ENCODE results near the gene THADA. TPM values are rescaled to one million over a fixed set of nuclear protein-coding genes. Genes with fewer than 3 reads are reported as not detected.

Gene THADA
- total and polyA plus RNA-seq, 2 donors (not counting 3 experiments of a cell fraction or from before 2014, with no cell fraction given): 22.6 to 25.3 TPM

GRCh38 chr2:43313642-43314017 lies 282.2 kb downstream of the THADA start:
- H2AFZ ChIP-seq (ENCODE audit: low read depth, low read length): no peak overlapping the region
- no peaks in the 10 kb centered on the region for H3K9me1 ChIP-seq (replicated peaks; ENCODE audit: control insufficient read depth, extremely low read depth, insufficient read depth, low read length)
- intact Hi-C loops (cut with micrococcal nuclease) (no loop called here), dilution Hi-C loops (cut with MboI; ENCODE audit: extremely low pct_ligation_motif_present, low sequenced_read_pairs) (no loop called here)
- no peak for DNase-seq (ENCODE audit: low read depth, low spot score)
- no peak for FAIRE-seq
- no peaks in the 10 kb centered on the region for H3K9me3 ChIP-seq (replicated peaks; ENCODE audit: control insufficient read depth, insufficient read depth, low read length)
- H3K4me1 ChIP-seq (ENCODE audit: control insufficient read depth, extremely low read depth, insufficient read depth, low read length): peaks cover 16% of the 10 kb centered on the region
- H3K27me3 ChIP-seq (ENCODE audit: control insufficient read depth in 2 of 2, insufficient read depth in 2 of 2, low read length in 2 of 2): no peaks in the 10 kb centered on the region
- H3K4me2 ChIP-seq (ENCODE audit: insufficient read depth, low read length): no peak overlapping the region
- no peak overlapping the region for H3K9ac ChIP-seq (replicated peaks; ENCODE audit: extremely low read depth, insufficient read depth, low read length)
- no peak overlapping the region for H3K4me3 ChIP-seq (replicated peaks in 1 of 3; ENCODE audit: insufficient read depth in 1 of 3, low read depth in 1 of 3, low read length in 3 of 3)
- H3K79me2 ChIP-seq (ENCODE audit: control insufficient read depth, insufficient read depth, low read length): no peaks in the 10 kb centered on the region
- TF ChIP-seq MYC (IDR thresholded peaks at IDR 0.05; ENCODE audit: low read depth, low read length): no peak
- TF ChIP-seq CTCF (IDR thresholded peaks at IDR 0.05; ENCODE audit: extremely low read depth in 1 of 2, insufficient read depth in 1 of 2, low read depth in 1 of 2, low read length in 2 of 2): no peak
- TF ChIP-seq EZH2 (IDR thresholded peaks at IDR 0.05; ENCODE audit: borderline replicate concordance, low read depth, low read length, severe bottlenecking): no peak
- TF ChIP-seq JUN (IDR thresholded peaks at IDR 0.05; ENCODE audit: borderline replicate concordance, insufficient read depth, insufficient read length, low read depth): no peak
- no peak for TF ChIP-seq POLR2AphosphoS5 (IDR thresholded peaks at IDR 0.05; ENCODE audit: insufficient read depth, low read depth, low read length)
- no peak for TF ChIP-seq FOS (IDR thresholded peaks at IDR 0.05; ENCODE audit: borderline replicate concordance, insufficient read depth, low read length)
- TF ChIP-seq MAX (IDR thresholded peaks at IDR 0.05; ENCODE audit: insufficient read depth, insufficient read length): no peak
- TF ChIP-seq POLR2A (IDR thresholded peaks at IDR 0.05; ENCODE audit: low read depth, low read length): no peak
- TF ChIP-seq GATA2 (IDR thresholded peaks at IDR 0.05; ENCODE audit: insufficient read depth, insufficient read length, low read depth, low read length): no peak
- H3K27ac ChIP-seq (ENCODE audit: insufficient read depth, low read depth, low read length): no peak overlapping the region
- no peaks in the 10 kb centered on the region for H3K36me3 ChIP-seq (ENCODE audit: control insufficient read depth in 2 of 2, extremely low read depth in 1 of 2, insufficient read depth in 2 of 2, low read length in 2 of 2)
- ChIA-PET POLR2A (no interaction called here), CTCF (interaction anchor here (0.8 to 1.6 kb wide), 2 partner anchors 10 to 37 kb away, joined by 3 read pairs; no protein-coding TSS in a partner anchor)
- H4K20me1 ChIP-seq (replicated peaks; ENCODE audit: control insufficient read depth, extremely low read depth, insufficient read depth, low read length): no peaks in the 10 kb centered on the region
- no TSS peak for BruUV-seq (replicated peaks)

Measured in endothelial cell of umbilical vein (primary cell).